CD4-positive, alpha-beta T cell treated with Interleukin-6 at 100 ng/mL for 8 hours (primary cell): ENCODE data around the gene LRRIQ3.

ENCODE experiments used
- DNase-seq: peaks from one replicate; pipeline ENCODE4 v3.0.0-alpha.2; 2020; ENCODE audit warnings: mixed read lengths, low spot score

Gene LRRIQ3

GRCh38 chr1:74107394-74107793 lies 90.6 kb downstream of the LRRIQ3 start:
- no peak for DNase-seq

GRCh38 chr1:74091371-74091770 lies 106.6 kb downstream of the LRRIQ3 start:
- DNase-seq: no peak

DNA sequence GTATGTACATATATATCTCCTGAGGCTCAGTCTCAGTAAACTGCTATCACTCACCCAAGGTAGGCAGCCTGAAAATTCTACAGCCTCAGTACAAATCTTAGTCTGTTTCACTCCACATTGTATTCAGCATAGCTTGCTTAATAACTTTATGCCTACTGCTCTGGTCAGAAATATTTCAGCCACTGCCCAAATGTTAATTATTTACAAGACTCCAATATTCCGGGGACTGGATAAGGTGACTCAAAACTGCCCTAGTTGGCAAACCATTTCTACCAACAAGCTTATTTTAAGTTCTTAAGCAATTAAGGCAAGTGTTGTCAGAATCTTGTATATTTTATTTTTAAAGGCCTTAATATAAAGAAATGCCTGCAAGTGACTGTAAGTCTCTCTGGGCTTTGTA lies 114.8 kb downstream of the LRRIQ3 start:
- no peak for DNase-seq

DNA sequence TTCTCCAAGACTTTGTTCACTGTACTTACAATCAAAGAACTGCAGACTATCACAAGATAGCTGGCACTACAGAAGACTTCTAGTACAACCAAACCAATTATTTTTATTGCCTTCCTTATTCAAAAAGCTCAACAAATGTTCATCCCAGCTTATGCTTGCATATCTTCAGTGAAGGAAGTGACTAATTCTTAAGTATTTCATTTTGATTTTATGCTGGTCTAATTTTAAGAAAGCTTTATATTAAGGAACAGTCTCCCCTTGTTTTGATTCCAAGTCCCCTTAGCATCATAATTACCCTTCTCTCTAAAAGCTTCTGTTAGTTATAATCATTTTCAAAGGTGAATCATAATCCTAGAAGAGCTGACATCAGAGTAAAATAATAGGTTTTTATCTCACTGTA lies 132.9 kb downstream of the LRRIQ3 start:
- DNase-seq: no peak

- no peak for DNase-seq
Observed at GRCh38 chr1:74057719-74058118, 140.3 kb downstream of the LRRIQ3 start.

DNA sequence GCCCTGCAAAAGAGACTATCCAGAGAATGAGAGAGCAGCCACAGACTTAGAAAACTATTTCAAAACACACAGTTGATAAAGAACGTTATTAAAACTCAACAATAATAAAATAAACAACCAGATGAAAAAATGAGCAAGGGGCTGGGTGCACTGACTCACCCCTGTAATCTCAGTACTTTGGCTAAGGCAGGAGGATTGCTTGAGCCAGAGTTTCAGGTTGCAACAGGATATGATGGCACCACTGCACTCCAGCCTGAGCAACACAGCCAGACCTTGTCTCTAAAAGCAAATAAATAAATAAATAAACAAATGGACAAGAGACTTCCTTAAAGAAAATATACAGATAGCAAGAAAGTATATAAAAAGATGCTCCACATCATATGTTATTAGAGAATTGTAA lies 144.6 kb downstream of the LRRIQ3 start:
- DNase-seq: no peak

DNA sequence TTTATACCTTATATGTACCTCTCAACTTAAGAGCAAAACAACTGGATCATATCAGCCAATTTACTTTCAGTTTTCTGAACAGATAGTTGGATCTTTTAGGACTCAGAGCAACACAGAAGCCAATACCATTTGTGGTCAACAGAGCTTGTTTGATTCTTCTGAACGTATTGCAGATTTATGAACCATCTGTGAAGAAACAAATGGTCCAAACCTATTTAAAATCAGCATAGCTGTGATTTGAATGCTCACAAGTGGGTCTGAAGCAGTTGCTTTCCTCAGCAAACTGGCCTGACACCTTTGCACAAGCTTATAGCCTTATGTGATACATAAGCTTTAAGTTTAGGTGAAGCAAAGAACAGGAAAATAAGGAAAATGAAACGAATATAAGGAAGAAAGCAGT lies 147.6 kb downstream of the LRRIQ3 start:
- DNase-seq: no peak

DNA sequence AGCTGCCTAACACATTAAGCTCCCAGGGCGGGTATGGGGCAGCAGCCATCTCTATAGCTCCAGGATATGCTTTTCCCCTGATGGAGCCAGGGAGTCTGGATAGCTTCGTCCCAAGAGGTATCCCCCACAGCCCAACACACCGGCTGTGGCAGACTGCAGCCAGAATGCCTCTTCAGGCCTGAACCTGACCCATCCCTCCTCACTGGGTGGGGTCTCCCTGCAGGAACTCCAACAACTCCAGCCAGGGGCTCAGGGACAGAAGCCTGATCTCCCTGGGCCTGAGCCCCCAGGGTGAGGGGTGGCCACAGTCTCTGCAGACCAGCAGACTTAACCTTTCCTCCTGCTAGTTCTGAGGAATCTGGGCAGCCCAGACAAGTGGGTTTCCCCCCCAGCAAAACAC lies 159.9 kb downstream of the LRRIQ3 start:
- DNase-seq: no peak

- DNase-seq: no peak
Observed at GRCh38 chr1:74012583-74012982, 185.4 kb downstream of the LRRIQ3 start.

- DNase-seq: no peak
Observed at GRCh38 chr1:74011736-74012135, 186.2 kb downstream of the LRRIQ3 start.

DNA sequence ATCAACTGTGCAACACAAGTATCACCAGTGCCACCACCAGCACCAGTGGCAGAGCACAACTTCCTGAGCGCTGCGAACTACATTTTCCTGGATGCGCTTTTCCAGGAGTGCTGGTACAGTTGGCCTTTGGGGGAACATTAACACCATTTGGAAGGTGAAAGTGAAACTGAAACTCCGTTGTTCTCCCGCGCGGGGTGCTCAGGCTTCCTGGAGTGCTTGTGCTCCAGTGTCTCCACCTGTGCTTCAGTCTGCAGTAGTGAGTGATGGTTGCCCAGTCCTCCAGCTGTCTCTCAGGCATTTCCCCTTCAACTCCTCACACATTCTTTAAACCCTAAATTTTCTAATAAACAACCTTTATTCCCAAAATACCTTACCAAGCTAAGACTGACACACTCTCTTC lies 187.8 kb downstream of the LRRIQ3 start:
- DNase-seq: no peak

DNA sequence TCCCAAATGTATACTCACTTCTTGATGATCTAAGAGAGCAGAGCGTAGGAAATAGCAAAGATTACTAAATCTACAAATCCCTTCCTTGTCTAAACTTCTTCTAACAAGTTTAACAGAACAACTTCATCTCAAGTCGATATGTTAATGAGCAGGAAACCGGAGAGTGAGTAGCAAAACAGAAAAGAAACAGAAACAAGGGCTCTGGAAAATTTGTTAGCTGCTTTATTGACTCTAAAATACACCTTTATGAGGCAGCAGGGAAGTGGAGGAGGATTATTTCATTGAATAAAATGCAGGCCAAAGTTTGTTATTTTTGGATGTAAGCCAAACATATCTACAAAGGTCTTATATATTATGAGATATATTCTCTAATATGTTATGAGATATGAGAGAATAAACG lies 192.4 kb downstream of the LRRIQ3 start:
- no peak for DNase-seq

DNA sequence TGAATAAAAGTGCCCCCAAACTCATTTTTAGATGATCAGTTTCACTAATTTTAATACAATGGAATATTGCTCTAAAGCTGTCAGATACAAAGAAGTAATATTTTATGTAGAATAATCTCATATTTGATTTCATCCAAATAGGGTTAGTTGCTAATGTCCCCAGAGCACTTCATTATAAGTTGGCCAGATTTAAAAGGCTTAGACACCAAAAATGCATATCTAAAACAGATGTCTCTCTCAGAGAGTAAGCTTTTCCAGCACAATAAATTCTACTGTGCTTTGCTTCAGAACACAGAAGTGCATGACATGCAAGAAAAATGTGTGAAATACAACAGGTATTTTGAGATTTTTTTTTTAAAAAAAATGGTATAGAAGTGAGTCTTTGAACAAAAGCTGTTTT lies 194.2 kb downstream of the LRRIQ3 start:
- DNase-seq: no peak

- no peak for DNase-seq
Observed at GRCh38 chr1:73998348-73998959, 199.5 kb downstream of the LRRIQ3 start.

DNA sequence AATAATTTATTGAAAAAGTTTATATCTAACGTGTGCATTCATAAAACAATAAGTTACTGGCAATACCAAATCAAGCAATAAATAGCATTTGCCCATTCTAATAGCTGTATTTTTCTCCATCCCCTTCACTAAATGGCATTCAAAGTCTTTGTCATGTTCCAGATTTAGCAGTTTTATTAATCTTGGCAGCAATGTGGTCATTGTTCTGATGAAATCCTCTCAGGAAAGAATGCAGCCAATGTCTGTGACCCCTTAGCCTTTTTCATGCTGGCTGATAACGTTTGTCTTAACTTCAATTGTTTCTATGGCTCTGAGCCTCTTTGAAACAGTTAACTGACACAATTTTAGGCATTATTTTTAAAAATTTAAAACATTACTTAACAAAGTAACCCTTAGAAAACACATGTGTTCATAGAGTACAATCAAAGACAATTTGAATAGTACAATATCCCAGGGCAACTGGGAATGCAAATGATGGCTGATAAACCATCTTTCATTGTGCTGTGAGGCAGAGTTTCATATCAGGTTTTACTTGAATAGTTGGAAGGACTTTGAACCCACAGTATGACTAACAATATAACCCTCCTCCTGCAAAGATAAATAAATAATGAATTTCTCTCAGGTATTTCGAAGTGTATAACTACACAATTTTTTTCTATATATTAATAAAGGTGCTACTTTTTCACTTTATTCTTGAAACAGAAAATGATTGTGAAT lies 217.5 kb downstream of the LRRIQ3 start:
- DNase-seq: no peak

DNA sequence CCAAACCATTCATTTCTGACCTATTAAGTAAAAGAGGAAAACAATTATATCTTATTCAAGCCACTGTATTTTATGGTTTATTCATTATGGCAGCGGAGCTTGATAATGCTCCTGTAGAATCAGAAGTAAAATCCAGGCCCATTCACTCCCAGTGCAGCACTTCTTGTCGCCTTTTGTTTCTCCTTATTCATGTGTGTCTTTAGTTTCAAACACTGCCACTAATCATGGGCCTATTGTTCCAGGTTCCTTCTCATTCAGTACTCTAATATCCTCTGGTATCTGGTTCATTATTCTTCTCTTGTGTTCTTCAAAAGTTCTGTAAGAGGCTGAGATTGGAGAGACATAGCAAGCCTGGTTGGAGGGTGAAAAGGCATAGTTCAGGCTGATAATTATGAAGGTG lies 218.3 kb downstream of the LRRIQ3 start:
- DNase-seq: no peak

GRCh38 chr1:73978964-73979363 lies 219.0 kb downstream of the LRRIQ3 start:
- no peak for DNase-seq
